ENCODE results near the gene PKD1L1. TPM values are rescaled to one million over a fixed set of nuclear protein-coding genes. Genes with fewer than 3 reads are reported as not detected.
"Not testable (repeated sequence)": the region's sequence is repeated elsewhere in the genome, so short reads cannot be mapped to it uniquely, and the experiment has no call there.

The PKD1L1 gene
- total RNA-seq, 2 donors from 2014 or later: 0.40 to 1.2 TPM

DNA sequence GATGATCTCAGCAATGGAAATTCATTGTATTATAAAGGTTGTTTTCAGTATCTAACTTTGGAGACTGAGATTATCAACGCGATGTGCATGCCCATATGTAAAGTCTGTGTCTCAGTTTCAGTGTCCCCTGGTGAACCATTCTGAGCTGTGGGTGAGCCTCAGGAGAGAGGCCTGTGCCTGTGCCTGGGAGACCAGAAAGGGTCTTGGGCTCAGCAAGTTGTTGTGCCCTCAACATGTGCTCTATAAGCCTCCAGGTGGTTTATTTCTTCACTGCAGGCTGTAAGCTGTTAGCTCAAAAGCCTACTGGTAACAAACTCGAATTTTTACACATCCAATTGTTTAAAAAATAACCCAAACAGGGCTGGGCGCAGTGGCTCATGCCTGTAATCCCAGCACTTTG lies 151.9 kb downstream of the PKD1L1 start:
- H3K27me3 ChIP-seq: no peaks in the 10 kb centered on the region
- no peak for DNase-seq
- H3K36me3 ChIP-seq: no peaks in the 10 kb centered on the region
- intact Hi-C loops (cut with DNase I): no loop called here
- H3K27ac ChIP-seq: no peak overlapping the region
- no peak overlapping the region for H3K9ac ChIP-seq (ENCODE audit: low read depth in 2 of 2, low read length in 2 of 2)
- H3K9me3 ChIP-seq: no peaks in the 10 kb centered on the region
- TF ChIP-seq, protein P1, sequence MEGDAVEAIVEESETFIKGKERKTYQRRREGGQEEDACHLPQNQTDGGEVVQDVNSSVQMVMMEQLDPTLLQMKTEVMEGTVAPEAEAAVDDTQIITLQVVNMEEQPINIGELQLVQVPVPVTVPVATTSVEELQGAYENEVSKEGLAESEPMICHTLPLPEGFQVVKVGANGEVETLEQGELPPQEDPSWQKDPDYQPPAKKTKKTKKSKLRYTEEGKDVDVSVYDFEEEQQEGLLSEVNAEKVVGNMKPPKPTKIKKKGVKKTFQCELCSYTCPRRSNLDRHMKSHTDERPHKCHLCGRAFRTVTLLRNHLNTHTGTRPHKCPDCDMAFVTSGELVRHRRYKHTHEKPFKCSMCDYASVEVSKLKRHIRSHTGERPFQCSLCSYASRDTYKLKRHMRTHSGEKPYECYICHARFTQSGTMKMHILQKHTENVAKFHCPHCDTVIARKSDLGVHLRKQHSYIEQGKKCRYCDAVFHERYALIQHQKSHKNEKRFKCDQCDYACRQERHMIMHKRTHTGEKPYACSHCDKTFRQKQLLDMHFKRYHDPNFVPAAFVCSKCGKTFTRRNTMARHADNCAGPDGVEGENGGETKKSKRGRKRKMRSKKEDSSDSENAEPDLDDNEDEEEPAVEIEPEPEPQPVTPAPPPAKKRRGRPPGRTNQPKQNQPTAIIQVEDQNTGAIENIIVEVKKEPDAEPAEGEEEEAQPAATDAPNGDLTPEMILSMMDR (IDR thresholded peaks at IDR 0.05): no peak
- no peaks in the 10 kb centered on the region for H3K4me1 ChIP-seq
- H3K4me3 ChIP-seq: no peak overlapping the region

DNA sequence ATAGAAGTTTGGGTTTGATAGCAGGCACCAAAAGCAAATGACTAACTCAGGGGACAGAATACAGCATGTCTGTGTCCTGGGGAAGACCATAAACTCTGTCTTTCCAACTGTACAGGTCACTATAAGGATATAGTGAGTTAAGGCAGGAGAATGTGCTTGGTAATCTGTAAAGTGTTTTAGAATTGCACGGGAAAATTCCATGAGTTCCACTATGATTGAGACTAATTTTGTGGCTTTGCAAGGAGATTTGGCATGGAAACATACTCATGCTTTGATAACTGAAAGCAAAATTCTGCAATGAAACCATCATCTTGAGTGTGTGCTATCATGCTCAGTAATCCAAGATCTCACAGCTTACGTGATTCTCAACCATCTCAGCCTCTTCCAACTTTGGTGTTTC lies 152.6 kb downstream of the PKD1L1 start:
- Histone ChIP-seq H3K4me1 (no peaks in the 10 kb centered on the region), H3K36me3 (no peaks in the 10 kb centered on the region), H3K9ac (ENCODE audit: low read depth in 2 of 2, low read length in 2 of 2) (no peak overlapping the region), H3K9me3 (no peaks in the 10 kb centered on the region), H3K27me3 (no peaks in the 10 kb centered on the region), H3K4me3 (no peak overlapping the region), H3K27ac (no peak overlapping the region)
- DNase-seq: no peak
- TF ChIP-seq, protein P1 (IDR thresholded peaks at IDR 0.05): no peak
- intact Hi-C loops (cut with DNase I): no loop called here

DNA sequence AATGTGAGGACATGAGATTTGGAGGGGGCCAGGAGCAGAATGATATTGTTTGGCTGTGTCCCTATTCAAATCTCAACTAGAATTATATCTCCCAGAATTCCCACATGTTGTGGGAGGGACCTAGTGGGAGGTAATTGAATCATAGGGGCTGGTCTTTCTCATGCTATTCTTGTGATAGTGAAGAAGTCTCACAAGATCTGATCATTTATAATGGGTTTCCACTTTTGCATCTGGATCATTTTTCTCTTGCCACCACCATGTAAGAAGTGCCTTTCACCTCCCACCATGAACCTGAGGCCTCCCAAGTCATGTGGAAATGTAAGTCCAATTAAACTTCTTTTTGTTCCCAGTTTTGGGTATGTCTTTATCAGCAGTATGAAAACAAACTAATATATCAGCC lies 153.1 kb downstream of the PKD1L1 start:
- intact Hi-C loops (cut with DNase I); H3K9me3 ChIP-seq; H3K27me3 ChIP-seq; DNase-seq; H3K4me3 ChIP-seq; H3K36me3 ChIP-seq; H3K4me1 ChIP-seq; H3K9ac ChIP-seq (ENCODE audit: low read depth in 2 of 2, low read length in 2 of 2); H3K27ac ChIP-seq: not testable (repeated sequence)

DNA sequence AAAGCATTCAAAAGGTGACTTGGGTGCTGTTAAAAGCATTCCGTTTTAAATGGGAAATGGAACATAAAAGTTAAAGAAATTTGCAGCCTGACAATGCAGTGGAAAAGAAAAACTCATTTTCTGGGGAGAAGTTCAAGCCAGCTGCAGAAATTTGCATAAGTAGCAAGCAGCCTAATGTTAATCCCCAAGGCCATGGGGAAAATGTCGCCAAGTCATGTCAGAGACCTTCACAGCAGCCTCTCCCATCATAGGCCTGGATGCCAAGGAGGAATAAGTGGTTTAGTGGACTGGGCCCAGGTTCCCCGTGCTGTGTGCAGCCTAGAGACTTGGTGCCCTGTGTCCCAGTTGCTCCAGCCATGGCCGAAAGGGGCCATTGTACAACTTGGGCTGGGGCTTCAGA lies 154.2 kb downstream of the PKD1L1 start:
- H3K27ac ChIP-seq: no peak overlapping the region
- no peak overlapping the region for H3K4me3 ChIP-seq
- no peak overlapping the region for H3K9ac ChIP-seq (ENCODE audit: low read depth in 2 of 2, low read length in 2 of 2)
- intact Hi-C loops (cut with DNase I): no loop called here
- TF ChIP-seq, protein P1 (IDR thresholded peaks at IDR 0.05): no peak
- H3K36me3 ChIP-seq: no peaks in the 10 kb centered on the region
- no peaks in the 10 kb centered on the region for H3K4me1 ChIP-seq
- H3K9me3 ChIP-seq: no peaks in the 10 kb centered on the region
- no peak for DNase-seq
- no peaks in the 10 kb centered on the region for H3K27me3 ChIP-seq

DNA sequence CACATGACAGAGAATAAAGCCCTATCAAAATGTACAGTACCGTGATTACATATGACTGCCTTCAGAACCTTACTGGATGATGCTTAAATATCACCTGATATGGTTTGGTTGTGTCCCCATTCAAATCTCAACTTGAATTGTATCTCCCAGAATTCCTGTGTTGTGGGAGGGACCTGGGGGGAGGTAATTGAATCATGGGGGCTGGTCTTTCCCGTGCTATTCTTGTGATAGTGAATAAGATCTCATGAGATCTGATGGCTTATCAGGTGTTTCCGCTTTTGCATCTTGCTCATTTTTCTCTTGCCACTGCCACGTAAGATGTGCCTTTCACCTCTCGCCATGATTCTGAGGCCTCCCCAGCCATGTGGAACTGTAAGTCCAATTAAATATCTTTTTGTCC lies 155.1 kb downstream of the PKD1L1 start:
- H3K27ac ChIP-seq; H3K27me3 ChIP-seq; H3K4me1 ChIP-seq; DNase-seq; H3K9ac ChIP-seq (ENCODE audit: low read depth in 2 of 2, low read length in 2 of 2); H3K4me3 ChIP-seq; intact Hi-C loops (cut with DNase I); H3K9me3 ChIP-seq; H3K36me3 ChIP-seq: not testable (repeated sequence)

DNA sequence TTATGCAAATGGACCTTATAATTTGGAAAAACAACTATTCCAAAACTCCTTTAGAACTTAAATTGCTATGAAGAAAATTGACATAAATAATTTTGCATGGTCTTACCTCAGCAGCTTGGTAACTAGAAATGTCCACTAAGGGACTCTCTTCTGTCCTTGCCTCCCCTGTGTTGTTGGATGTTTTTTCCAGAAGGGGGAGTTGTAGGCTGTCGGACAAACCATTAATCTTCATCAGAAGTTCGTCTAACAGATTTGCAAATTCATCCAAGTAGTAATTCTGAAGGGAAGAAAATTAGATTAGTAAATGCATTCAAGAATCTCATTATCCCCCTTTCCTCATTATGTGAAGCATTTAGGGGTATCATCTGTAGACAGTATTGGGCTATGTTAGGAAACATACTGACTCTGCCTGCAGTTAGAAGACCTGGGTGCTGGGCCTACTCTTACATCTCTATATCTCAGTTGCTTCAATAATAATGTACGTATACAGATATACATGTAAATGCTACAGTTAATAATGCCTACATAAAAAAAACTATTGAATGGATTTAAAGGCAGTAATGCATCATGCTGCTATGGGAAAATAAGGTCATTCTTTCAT lies 155.6 kb downstream of the PKD1L1 start:
- no peaks in the 10 kb centered on the region for H3K4me1 ChIP-seq
- intact Hi-C loops (cut with DNase I): no loop called here
- H3K27ac ChIP-seq: no peak overlapping the region
- DNase-seq: no peak
- no peaks in the 10 kb centered on the region for H3K27me3 ChIP-seq
- no peak overlapping the region for H3K9ac ChIP-seq (ENCODE audit: low read depth in 2 of 2, low read length in 2 of 2)
- H3K9me3 ChIP-seq: no peaks in the 10 kb centered on the region
- H3K36me3 ChIP-seq: no peaks in the 10 kb centered on the region
- TF ChIP-seq, protein P1 (IDR thresholded peaks at IDR 0.05): peak; percentile 48
- H3K4me3 ChIP-seq: no peak overlapping the region
